SIG-M5 (cell line): ENCODE measurements around the gene PGGHG.
"Not testable (repeated sequence)": the region's sequence is repeated elsewhere in the genome, so short reads cannot be mapped to it uniquely, and the experiment has no call there.

Experiments used
- DNase-seq: peaks from one replicate; lab custom pipeline; 2025; lab: John Stamatoyannopoulos, UW

The PGGHG gene

DNA sequence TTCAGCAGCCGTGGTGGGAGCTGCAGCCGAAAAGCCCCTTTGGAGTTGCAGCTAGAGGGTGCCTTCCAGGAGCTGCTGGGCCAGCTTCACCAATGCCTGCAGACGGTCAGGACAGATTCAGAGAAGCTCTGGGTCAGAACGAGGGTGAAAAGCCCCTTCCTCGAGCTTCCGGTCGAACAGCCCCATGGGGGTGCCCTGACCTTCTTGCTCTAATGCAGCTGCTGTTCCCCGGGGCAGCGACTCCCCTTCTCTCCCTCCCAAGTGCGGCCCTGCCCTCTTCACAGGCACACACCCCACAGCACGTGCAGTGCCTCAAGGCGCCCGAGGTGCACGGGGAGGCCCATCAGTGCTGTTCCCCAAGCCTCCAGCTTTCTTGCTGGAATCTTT, 41.4 kb downstream of the PGGHG start:
- DNase-seq = no peak

DNA sequence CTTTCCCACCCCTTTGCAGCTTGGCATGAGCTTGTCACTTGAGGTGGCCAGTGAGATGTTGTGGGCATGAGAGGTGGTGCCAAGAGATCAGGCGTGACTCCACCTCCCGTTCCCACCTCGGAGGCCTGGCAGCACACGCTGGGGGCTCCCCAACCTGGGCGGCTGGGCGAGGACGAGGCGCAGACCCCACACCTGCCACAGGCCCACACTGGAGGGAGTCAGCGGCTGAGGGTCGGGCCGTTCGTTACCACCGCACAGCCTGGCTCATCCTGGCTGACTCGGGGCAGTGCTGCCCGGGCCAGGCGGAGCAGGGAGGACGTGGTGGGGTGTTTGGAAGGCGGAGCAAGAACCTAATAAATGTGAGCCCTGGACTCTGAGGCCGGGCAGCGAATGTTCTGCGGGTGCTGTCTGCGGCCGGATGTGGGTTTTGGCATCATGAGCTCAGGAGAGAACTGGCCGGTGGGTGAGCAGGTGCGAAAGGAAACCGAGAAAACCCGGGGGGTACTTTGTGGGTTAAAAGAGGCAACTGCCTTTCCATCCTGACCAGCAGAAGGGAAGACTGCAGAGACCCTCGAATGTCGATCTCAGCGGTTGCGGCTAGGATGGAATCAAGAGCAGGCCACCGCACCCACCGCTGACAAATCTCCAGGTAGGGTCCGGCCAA, 41.9 kb downstream of the PGGHG start:
- no peak for DNase-seq

GRCh38 chr11:331358-332060, 42.6 kb downstream of the PGGHG start:
- DNase-seq = no peak

DNA sequence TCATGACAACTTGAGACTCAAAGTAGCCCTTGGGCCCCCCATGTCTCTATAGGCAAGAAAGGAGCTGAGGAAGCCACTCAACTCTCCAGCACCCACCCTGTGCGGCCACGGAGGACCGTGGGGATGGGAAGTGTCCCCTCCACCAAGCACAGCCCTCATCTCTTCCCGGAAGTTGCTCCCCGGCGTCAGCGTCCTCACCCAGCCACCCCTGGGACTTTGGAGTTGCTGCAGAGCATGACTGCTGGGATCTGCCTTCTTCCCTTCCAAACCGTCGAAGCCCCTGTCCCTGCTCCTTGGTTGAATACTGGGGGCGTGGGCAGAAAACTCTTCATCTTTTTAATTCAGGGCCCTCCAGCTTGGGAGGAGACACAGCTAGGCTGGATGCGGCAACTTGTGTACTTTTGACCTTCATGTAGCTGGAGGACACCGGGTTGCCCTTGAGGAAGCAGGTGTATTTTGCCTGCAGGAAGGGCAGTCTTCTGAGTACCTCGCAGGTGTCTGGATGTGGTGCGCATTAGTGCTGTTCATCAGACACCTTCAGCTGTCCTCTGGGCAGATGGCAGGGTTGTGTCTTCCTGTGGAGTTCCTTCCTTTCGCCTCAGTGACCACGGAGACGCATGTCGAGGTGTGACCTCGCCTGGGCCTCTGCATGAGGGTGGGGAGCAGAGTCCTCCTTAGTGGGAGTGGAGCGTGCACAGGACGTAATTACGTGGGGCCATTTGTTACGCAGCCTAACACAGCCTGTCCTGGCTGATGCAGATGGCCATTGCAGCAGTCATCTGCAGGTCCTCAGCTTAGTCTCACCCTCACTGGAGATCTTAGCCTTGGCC, 43.9 kb downstream of the PGGHG start:
- DNase-seq = no peak

GRCh38 chr11:333616-334263, 44.8 kb downstream of the PGGHG start:
- DNase-seq = not testable (repeated sequence)

GRCh38 chr11:334264-334994, 45.5 kb downstream of the PGGHG start:
- no peak for DNase-seq

- no peak for DNase-seq
Observed at GRCh38 chr11:335779-336658, 47.1 kb downstream of the PGGHG start.

GRCh38 chr11:336659-337198, 47.8 kb downstream of the PGGHG start:
- no peak for DNase-seq

GRCh38 chr11:337711-338110, 48.8 kb downstream of the PGGHG start:
- DNase-seq = no peak

DNA sequence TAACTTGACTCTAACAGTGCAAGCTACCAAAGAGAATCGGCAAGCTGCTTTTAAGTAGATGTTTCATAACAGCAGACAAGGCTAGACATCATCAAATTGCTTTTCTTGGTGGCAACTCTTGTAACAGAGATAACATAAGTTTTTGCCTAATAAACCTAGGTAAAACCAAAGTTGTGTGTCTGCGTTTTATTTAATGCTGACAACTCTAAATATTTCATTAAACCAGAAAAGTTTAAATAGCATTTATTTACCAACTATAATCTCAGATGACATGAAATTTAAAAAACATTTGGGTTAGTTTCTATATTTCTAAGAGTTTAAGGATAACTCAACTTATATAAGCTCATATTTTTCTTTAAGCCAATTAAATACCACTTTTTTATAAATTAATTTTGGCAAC, 51.0 kb downstream of the PGGHG start:
- no peak for DNase-seq

GRCh38 chr11:340539-341512, 51.9 kb downstream of the PGGHG start:
- no peak for DNase-seq

DNA sequence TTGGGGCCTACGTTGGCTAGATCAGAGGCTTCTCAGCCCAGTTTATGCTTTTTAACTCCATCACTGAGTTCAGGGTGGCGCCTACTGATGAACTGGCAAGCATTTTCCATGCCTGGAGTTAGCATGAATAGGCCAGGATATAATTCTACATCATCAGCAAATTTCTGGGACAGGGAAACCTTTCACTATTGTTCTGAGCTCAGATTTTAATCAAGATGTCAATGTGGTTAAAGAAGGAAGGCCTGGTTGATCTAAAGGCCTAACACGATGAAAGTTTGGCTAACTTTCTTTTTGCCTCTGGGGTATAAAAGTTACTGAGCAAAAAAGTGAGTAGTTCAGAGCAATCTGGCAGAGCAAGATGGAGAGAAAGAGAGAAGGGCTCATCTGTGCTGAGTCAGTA, 53.4 kb downstream of the PGGHG start:
- no peak for DNase-seq

- DNase-seq = no peak
Observed at GRCh38 chr11:344836-345578, 56.1 kb downstream of the PGGHG start.
